HG03520 (cell line): ENCODE data around the gene TRPM7.
"Not testable (repeated sequence)": the region's sequence is repeated elsewhere in the genome, so short reads cannot be mapped to it uniquely, and the experiment has no call there.

ENCODE experiments used
- ATAC-seq: cut with Tn5 transposase; IDR thresholded peaks from one replicate; pipeline ENCODE4 v1.9.1; 2021; ENCODE audit warnings: mild to moderate bottlenecking, moderate library complexity; ENCODE audit not compliant: unreplicated experiment

TRPM7 gene

GRCh38 chr15:50675535-50676144 is 11.0 kb downstream of the TRPM7 start:
- no peak for ATAC-seq

- no peak for ATAC-seq
These were observed 16.5 kb downstream of the TRPM7 start for GRCh38 chr15:50670115-50670514.

GRCh38 chr15:50669611-50670010 is 17.0 kb downstream of the TRPM7 start:
- ATAC-seq: no peak

GRCh38 chr15:50665938-50666337 is 20.7 kb downstream of the TRPM7 start:
- no peak for ATAC-seq

- no peak for ATAC-seq
These were observed 31.0 kb downstream of the TRPM7 start for GRCh38 chr15:50655555-50655954.

- no peak for ATAC-seq
These were observed 33.3 kb downstream of the TRPM7 start for GRCh38 chr15:50653156-50653743.

GRCh38 chr15:50652671-50653070 is 33.9 kb downstream of the TRPM7 start:
- no peak for ATAC-seq

GRCh38 chr15:50641318-50641717 is 45.3 kb downstream of the TRPM7 start:
- no peak for ATAC-seq

GRCh38 chr15:50636146-50636545 is 50.5 kb downstream of the TRPM7 start:
- no peak for ATAC-seq

GRCh38 chr15:50633653-50634052 is 52.9 kb downstream of the TRPM7 start:
- no peak for ATAC-seq

GRCh38 chr15:50628421-50628820 is 58.2 kb downstream of the TRPM7 start:
- ATAC-seq: no peak

GRCh38 chr15:50627351-50628055 is 59.1 kb downstream of the TRPM7 start:
- ATAC-seq: no peak

- ATAC-seq: no peak
These were observed 61.9 kb downstream of the TRPM7 start for GRCh38 chr15:50624616-50625168.

- not testable (repeated sequence) for ATAC-seq
These were observed 64.1 kb downstream of the TRPM7 start for GRCh38 chr15:50622361-50622943.

- ATAC-seq: not testable (repeated sequence)
These were observed 69.6 kb downstream of the TRPM7 start for GRCh38 chr15:50616960-50617359.

- ATAC-seq: not testable (repeated sequence)
These were observed 70.0 kb downstream of the TRPM7 start for GRCh38 chr15:50616554-50616953.

- no peak for ATAC-seq
These were observed 73.0 kb downstream of the TRPM7 start for GRCh38 chr15:50613600-50613999.

- ATAC-seq: no peak
These were observed 79.5 kb downstream of the TRPM7 start for GRCh38 chr15:50607129-50607528.

GRCh38 chr15:50605462-50605861 is 81.1 kb downstream of the TRPM7 start:
- no peak for ATAC-seq

- not testable (repeated sequence) for ATAC-seq
These were observed 84.6 kb downstream of the TRPM7 start for GRCh38 chr15:50602028-50602427.

- no peak for ATAC-seq
These were observed 92.3 kb downstream of the TRPM7 start for GRCh38 chr15:50594311-50594710.

- ATAC-seq: no peak
These were observed 92.8 kb downstream of the TRPM7 start for GRCh38 chr15:50593761-50594160.
